ENCODE results near the gene TMEM174.

DNA sequence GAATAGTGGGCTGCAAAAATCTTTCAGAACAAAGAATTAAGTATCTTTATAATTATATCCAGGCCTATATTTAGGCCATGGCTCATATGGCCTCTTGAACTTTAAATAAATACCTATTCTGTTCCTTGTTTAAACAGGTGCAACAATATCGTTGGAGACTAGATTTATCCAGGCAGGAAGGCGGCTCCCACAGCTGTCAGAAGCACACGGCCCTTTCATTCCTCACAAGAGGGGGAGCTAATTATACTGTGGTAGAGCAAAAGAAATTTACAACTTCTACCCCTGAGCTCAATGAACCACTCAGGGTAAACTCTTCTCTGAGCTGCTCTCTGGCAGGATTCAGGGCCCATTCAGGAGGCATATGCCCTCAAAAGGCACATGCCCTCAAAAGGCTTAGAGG is 31.3 kb downstream of the TMEM174 start:
- TF ChIP-seq, protein P1, sequence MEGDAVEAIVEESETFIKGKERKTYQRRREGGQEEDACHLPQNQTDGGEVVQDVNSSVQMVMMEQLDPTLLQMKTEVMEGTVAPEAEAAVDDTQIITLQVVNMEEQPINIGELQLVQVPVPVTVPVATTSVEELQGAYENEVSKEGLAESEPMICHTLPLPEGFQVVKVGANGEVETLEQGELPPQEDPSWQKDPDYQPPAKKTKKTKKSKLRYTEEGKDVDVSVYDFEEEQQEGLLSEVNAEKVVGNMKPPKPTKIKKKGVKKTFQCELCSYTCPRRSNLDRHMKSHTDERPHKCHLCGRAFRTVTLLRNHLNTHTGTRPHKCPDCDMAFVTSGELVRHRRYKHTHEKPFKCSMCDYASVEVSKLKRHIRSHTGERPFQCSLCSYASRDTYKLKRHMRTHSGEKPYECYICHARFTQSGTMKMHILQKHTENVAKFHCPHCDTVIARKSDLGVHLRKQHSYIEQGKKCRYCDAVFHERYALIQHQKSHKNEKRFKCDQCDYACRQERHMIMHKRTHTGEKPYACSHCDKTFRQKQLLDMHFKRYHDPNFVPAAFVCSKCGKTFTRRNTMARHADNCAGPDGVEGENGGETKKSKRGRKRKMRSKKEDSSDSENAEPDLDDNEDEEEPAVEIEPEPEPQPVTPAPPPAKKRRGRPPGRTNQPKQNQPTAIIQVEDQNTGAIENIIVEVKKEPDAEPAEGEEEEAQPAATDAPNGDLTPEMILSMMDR (IDR thresholded peaks at IDR 0.05; ENCODE audit: low read depth, low read length), result no peak
- TF ChIP-seq EZH2phosphoT487 (IDR thresholded peaks at IDR 0.05; ENCODE audit: low read depth), result no peak
